ENCODE results near the gene C3orf22.
"Not testable (repeated sequence)": the region's sequence is repeated elsewhere in the genome, so short reads cannot be mapped to it uniquely, and the experiment has no call there.

C3orf22 gene

GRCh38 chr3:126604691-126605090, 46.0 kb upstream of the C3orf22 start:
- Histone ChIP-seq H3K79me2 (ENCODE audit: insufficient read depth, low read length) (no peaks in the 10 kb centered on the region), H3K27ac (ENCODE audit: low read length) (no peak overlapping the region), H2AFZ (ENCODE audit: low read depth, low read length) (no peak overlapping the region), H3K4me1 (ENCODE audit: insufficient read depth, low read length) (peaks cover 13% of the 10 kb centered on the region), H3K9ac (ENCODE audit: low read depth, low read length) (no peak overlapping the region), H3K9me3 (ENCODE audit: insufficient read depth, low read length, severe bottlenecking) (no peaks in the 10 kb centered on the region), H3K4me2 (ENCODE audit: insufficient read depth, low read length) (no peak overlapping the region), H4K20me1 (ENCODE audit: insufficient read depth, low read length) (no peaks in the 10 kb centered on the region), H3K4me3 (ENCODE audit: low read depth in 1 of 2, low read length in 2 of 2) (no peak overlapping the region), H3K27me3 (ENCODE audit: insufficient read depth, low read length, poor library complexity) (no peaks in the 10 kb centered on the region), H3K36me3 (ENCODE audit: insufficient read depth, low read length) (peaks cover 7% of the 10 kb centered on the region; the same call in 1 of the 2 replicates)
- no peak for TF ChIP-seq EZH2 (IDR thresholded peaks at IDR 0.05; ENCODE audit: borderline replicate concordance, low read depth, low read length, severe bottlenecking)
- TF ChIP-seq, protein P1, sequence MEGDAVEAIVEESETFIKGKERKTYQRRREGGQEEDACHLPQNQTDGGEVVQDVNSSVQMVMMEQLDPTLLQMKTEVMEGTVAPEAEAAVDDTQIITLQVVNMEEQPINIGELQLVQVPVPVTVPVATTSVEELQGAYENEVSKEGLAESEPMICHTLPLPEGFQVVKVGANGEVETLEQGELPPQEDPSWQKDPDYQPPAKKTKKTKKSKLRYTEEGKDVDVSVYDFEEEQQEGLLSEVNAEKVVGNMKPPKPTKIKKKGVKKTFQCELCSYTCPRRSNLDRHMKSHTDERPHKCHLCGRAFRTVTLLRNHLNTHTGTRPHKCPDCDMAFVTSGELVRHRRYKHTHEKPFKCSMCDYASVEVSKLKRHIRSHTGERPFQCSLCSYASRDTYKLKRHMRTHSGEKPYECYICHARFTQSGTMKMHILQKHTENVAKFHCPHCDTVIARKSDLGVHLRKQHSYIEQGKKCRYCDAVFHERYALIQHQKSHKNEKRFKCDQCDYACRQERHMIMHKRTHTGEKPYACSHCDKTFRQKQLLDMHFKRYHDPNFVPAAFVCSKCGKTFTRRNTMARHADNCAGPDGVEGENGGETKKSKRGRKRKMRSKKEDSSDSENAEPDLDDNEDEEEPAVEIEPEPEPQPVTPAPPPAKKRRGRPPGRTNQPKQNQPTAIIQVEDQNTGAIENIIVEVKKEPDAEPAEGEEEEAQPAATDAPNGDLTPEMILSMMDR (IDR thresholded peaks at IDR 0.05; ENCODE audit: borderline replicate concordance, extremely low read depth, low read length, poor library complexity, severe bottlenecking) = no peak
- DNase-seq (no peak), ATAC-seq (ENCODE audit: insufficient read depth, low read depth) (no peak)

DNA sequence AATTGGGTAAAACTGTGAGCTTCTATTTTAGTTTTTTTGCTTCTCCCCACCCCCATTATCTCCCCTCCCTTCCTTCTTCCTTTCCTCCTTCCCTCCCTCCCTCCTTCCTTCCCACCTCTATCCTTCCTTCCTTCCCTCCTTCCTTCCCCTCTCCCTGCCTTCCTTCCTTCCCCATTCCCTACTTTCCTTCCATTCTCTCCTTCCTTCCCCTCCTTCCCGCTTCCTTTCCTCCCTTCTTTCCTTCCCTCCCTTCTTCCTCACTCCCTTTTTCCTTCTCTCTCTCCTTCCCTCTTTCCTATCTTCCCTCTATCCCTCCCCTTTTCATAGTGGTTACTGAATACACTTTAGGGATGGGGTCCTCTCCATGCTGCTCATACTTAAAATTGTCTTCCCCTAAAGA, 40.4 kb upstream of the C3orf22 start:
- H3K27me3 ChIP-seq (ENCODE audit: insufficient read depth, low read length, poor library complexity) = no peaks in the 10 kb centered on the region
- DNase-seq (no peak), ATAC-seq (ENCODE audit: insufficient read depth, low read depth) (no peak)
- no peaks in the 10 kb centered on the region for H3K4me1 ChIP-seq (ENCODE audit: insufficient read depth, low read length)
- no peak overlapping the region for H3K4me2 ChIP-seq (ENCODE audit: insufficient read depth, low read length)
- no peak overlapping the region for H3K27ac ChIP-seq (ENCODE audit: low read length)
- H3K79me2 ChIP-seq (ENCODE audit: insufficient read depth, low read length) = no peaks in the 10 kb centered on the region
- no peaks in the 10 kb centered on the region for H3K36me3 ChIP-seq (ENCODE audit: insufficient read depth, low read length)
- TF ChIP-seq EZH2 (IDR thresholded peaks at IDR 0.05; ENCODE audit: borderline replicate concordance, low read depth, low read length, severe bottlenecking) = no peak
- TF ChIP-seq, protein P1 (IDR thresholded peaks at IDR 0.05; ENCODE audit: borderline replicate concordance, extremely low read depth, low read length, poor library complexity, severe bottlenecking) = no peak
- H3K9me3 ChIP-seq (ENCODE audit: insufficient read depth, low read length, severe bottlenecking) = no peaks in the 10 kb centered on the region
- H2AFZ ChIP-seq (ENCODE audit: low read depth, low read length) = no peak overlapping the region
- H4K20me1 ChIP-seq (ENCODE audit: insufficient read depth, low read length) = no peaks in the 10 kb centered on the region
- H3K9ac ChIP-seq (ENCODE audit: low read depth, low read length) = no peak overlapping the region
- H3K4me3 ChIP-seq (ENCODE audit: low read depth in 1 of 2, low read length in 2 of 2) = no peak overlapping the region

DNA sequence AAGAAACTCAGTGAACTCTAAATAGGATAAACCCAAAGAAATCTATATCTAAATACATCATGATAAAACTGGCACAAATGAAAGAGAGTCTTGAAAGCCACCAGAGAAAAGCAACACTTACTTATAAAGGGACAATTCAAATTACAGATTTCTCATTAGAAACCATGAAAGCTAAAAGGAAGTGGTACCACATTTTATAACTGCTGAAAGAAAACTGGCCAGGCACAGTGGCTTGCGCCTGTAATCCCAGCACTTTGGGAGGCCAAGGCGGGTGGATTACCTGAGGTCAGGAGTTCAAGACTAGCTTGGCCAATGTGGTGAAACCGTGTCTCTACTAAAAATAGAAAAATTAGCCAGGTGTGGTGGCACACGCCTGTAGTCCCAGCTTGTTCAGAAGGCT, 36.7 kb upstream of the C3orf22 start:
- H3K27ac ChIP-seq (ENCODE audit: low read length); DNase-seq; H3K9ac ChIP-seq (ENCODE audit: low read depth, low read length); H4K20me1 ChIP-seq (ENCODE audit: insufficient read depth, low read length); H3K4me2 ChIP-seq (ENCODE audit: insufficient read depth, low read length); ATAC-seq (ENCODE audit: insufficient read depth, low read depth); H3K4me3 ChIP-seq (ENCODE audit: low read depth in 1 of 2, low read length in 2 of 2); H2AFZ ChIP-seq (ENCODE audit: low read depth, low read length); H3K9me3 ChIP-seq (ENCODE audit: insufficient read depth, low read length, severe bottlenecking); H3K79me2 ChIP-seq (ENCODE audit: insufficient read depth, low read length); H3K36me3 ChIP-seq (ENCODE audit: insufficient read depth, low read length); H3K4me1 ChIP-seq (ENCODE audit: insufficient read depth, low read length); H3K27me3 ChIP-seq (ENCODE audit: insufficient read depth, low read length, poor library complexity): not testable (repeated sequence)

DNA sequence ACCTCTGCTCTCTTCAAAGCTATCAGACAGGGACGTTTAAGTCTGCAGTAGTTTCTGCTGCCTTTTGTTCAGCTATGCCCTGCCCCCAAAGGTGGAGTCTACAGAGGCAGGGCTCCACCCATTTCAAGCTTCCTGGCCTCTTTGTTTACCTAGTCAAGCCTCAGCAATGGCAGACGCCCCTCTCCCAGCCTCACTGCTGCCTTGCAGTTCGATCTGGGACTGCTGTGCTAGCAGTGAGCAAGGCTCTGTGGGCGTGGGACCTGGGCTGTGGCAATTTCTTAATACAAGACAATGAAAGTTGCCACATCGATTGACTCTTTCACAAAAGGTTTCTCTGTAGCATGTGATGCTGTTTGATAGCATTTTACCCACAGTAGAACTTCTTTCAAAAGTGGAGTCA, 32.8 kb upstream of the C3orf22 start:
- H3K27ac ChIP-seq (ENCODE audit: low read length); H3K9ac ChIP-seq (ENCODE audit: low read depth, low read length); H3K4me1 ChIP-seq (ENCODE audit: insufficient read depth, low read length); H3K79me2 ChIP-seq (ENCODE audit: insufficient read depth, low read length); H3K27me3 ChIP-seq (ENCODE audit: insufficient read depth, low read length, poor library complexity); H3K9me3 ChIP-seq (ENCODE audit: insufficient read depth, low read length, severe bottlenecking); H3K36me3 ChIP-seq (ENCODE audit: insufficient read depth, low read length); H3K4me2 ChIP-seq (ENCODE audit: insufficient read depth, low read length); H4K20me1 ChIP-seq (ENCODE audit: insufficient read depth, low read length); ATAC-seq (ENCODE audit: insufficient read depth, low read depth); H3K4me3 ChIP-seq (ENCODE audit: low read depth in 1 of 2, low read length in 2 of 2); H2AFZ ChIP-seq (ENCODE audit: low read depth, low read length): not testable (repeated sequence)
- DNase-seq = peak; percentile 13
